Endodermal cell (in vitro differentiated cells): ENCODE results near the gene MTMR2. TPM values are rescaled to one million over a fixed set of nuclear protein-coding genes. Genes with fewer than 3 reads are reported as not detected.

Source experiments
- DNase-seq: peaks from one replicate; pipeline ENCODE4 v3.0.0-alpha.2; 2017
- H3K27ac ChIP-seq: 2 replicates; pipeline ENCODE4 v1.5.1; 2013; ENCODE audit warnings: mild to moderate bottlenecking, low read depth, low read length, moderate library complexity
- H3K27me3 ChIP-seq: 2 replicates; pipeline ENCODE4 v1.6.1; 2013; ENCODE audit warnings: mild to moderate bottlenecking, low read length, moderate library complexity; ENCODE audit not compliant: insufficient read depth, control insufficient read depth, poor library complexity, severe bottlenecking
- H3K36me3 ChIP-seq: 2 replicates; pipeline ENCODE4 v1.7.0; 2013; ENCODE audit warnings: mild to moderate bottlenecking, low read length, moderate library complexity; ENCODE audit not compliant: control insufficient read depth, insufficient read depth
- H3K4me1 ChIP-seq: one replicate; pipeline ENCODE4 v1.7.0; 2013; ENCODE audit warnings: low read length; ENCODE audit not compliant: control insufficient read depth, insufficient read depth
- H3K4me3 ChIP-seq: 2 replicates; pipeline ENCODE4 v1.5.1; 2013; ENCODE audit warnings: mild to moderate bottlenecking, low read length, moderate library complexity
- H3K9ac ChIP-seq: 2 replicates; pipeline ENCODE4 v1.6.1; 2013; ENCODE audit warnings: mild to moderate bottlenecking, low read length, moderate library complexity; ENCODE audit not compliant: poor library complexity, severe bottlenecking; ENCODE audit errors: extremely low read depth
- H3K9me3 ChIP-seq: 2 replicates; pipeline ENCODE4 v1.6.1; 2013; ENCODE audit warnings: mild to moderate bottlenecking, low read length, moderate library complexity; ENCODE audit not compliant: control insufficient read depth
- H3K27ac Mint-ChIP-seq: 2 replicates; pipeline ENCODE4 v1.8.0; 2020; ENCODE audit warnings: mixed read lengths
- H3K27me3 Mint-ChIP-seq: 2 replicates; pipeline ENCODE4 v1.8.0; 2021; ENCODE audit warnings: mild to moderate bottlenecking, mixed read lengths; ENCODE audit not compliant: insufficient read depth
- H3K36me3 Mint-ChIP-seq: 2 replicates; pipeline ENCODE4 v1.8.0; 2020; ENCODE audit warnings: low read depth, mixed read lengths
- H3K4me1 Mint-ChIP-seq: 2 replicates; pipeline ENCODE4 v1.8.0; 2020; ENCODE audit warnings: mixed read lengths
- H3K4me3 Mint-ChIP-seq: 2 replicates; pipeline ENCODE4 v1.8.0; 2020; ENCODE audit warnings: mild to moderate bottlenecking, moderate library complexity, mixed read lengths
- H3K9me3 Mint-ChIP-seq: 2 replicates; pipeline ENCODE4 v1.8.0; 2020; ENCODE audit warnings: mild to moderate bottlenecking, mixed read lengths
- CTCF ChIP-seq: fragments of 200-600 bp; sonication (generic); conservative IDR thresholded peaks from 2 replicates; pipeline ENCODE4 v1.5.0; 2021; ENCODE audit warnings: antibody characterized with exemption, mild to moderate bottlenecking
- WGBS, 2 experiments: methylation state at CpG; one replicate each; pipeline versions ENCODE4 v1.1.5 to v1.1.7; 2013; ENCODE audit warnings: missing lambda C conversion rate in 2 of 2, mixed read lengths in 1 of 2; ENCODE audit not compliant: insufficient coverage in 1 of 2, insufficient read length in 1 of 2; 5-methylcytosine and 5-hydroxymethylcytosine counted together
- total RNA-seq, 2 donors: library from RNA; stranded (reverse); fragmentation: NEBNext Ultra II Directional in 1 of 2; extraction: Animal tissue kit (Norgen Biotek cat#: 25700) in 1 of 2; gene quantifications; 2 replicates in 1 of 2; 3 replicates in 1 of 2; pipeline ENCODE4 v1.2.1, GENCODE V29; 2021

The MTMR2 gene
- total RNA-seq, 2 donors from 2014 or later: 56.9 to 65.8 TPM

GRCh38 chr11:95853138-95853537 lies 70.8 kb downstream of the MTMR2 start:
- peaks cover 13% of the 10 kb centered on the region for H3K4me1 Mint-ChIP-seq
- no peak for TF ChIP-seq CTCF

GRCh38 chr11:95850137-95850536 lies 73.8 kb downstream of the MTMR2 start:
- no peak overlapping the region for H3K4me3 Mint-ChIP-seq
- Histone ChIP-seq H3K36me3 (peaks cover 46% of the 10 kb centered on the region), H3K27me3 (no peaks in the 10 kb centered on the region), H3K4me1 (no peaks in the 10 kb centered on the region), H3K27ac (no peak overlapping the region), H3K9ac (no peak overlapping the region), H3K4me3 (no peak overlapping the region), H3K9me3 (no peaks in the 10 kb centered on the region)
- peaks cover 27% of the 10 kb centered on the region for H3K36me3 Mint-ChIP-seq
- H3K27me3 Mint-ChIP-seq: no peaks in the 10 kb centered on the region
- no peak for DNase-seq
- H3K9me3 Mint-ChIP-seq: no peaks in the 10 kb centered on the region
- H3K27ac Mint-ChIP-seq: no peak overlapping the region
- TF ChIP-seq CTCF: no peak
- peaks cover 13% of the 10 kb centered on the region for H3K4me1 Mint-ChIP-seq

More at GRCh38 chr11:95853138-95853537, 70.8 kb downstream of the MTMR2 start:
- Mint-ChIP-seq H3K27ac (no peak overlapping the region), H3K4me3 (no peak overlapping the region), H3K9me3 (no peaks in the 10 kb centered on the region), H3K36me3 (peaks cover 27% of the 10 kb centered on the region), H3K27me3 (no peaks in the 10 kb centered on the region)
- Histone ChIP-seq H3K4me3 (no peak overlapping the region), H3K9me3 (no peaks in the 10 kb centered on the region), H3K36me3 (peaks cover 43% of the 10 kb centered on the region), H3K27me3 (no peaks in the 10 kb centered on the region), H3K4me1 (no peaks in the 10 kb centered on the region), H3K27ac (no peak overlapping the region), H3K9ac (no peak overlapping the region)
- DNase-seq: no peak

GRCh38 chr11:95849087-95849825 lies 74.7 kb downstream of the MTMR2 start:
- peaks cover 12% of the 10 kb centered on the region for H3K4me1 Mint-ChIP-seq
- Histone ChIP-seq H3K27ac (no peak overlapping the region), H3K27me3 (no peaks in the 10 kb centered on the region), H3K9ac (no peak overlapping the region), H3K4me3 (no peak overlapping the region), H3K4me1 (no peaks in the 10 kb centered on the region), H3K36me3 (peaks cover 54% of the 10 kb centered on the region), H3K9me3 (no peaks in the 10 kb centered on the region)
- no peaks in the 10 kb centered on the region for H3K9me3 Mint-ChIP-seq
- no peak overlapping the region for H3K4me3 Mint-ChIP-seq
- DNase-seq: peak; percentile 77
- no peak overlapping the region for H3K27ac Mint-ChIP-seq
- H3K27me3 Mint-ChIP-seq: no peaks in the 10 kb centered on the region
- H3K36me3 Mint-ChIP-seq: peaks cover 34% of the 10 kb centered on the region
- TF ChIP-seq CTCF: peak; percentile 81
- WGBS, 2 experiments: 84 to 98% methylated on average over 5 to 6 of the region's 6 CpGs
